ENCODE results near the gene CBX8.

CBX8 gene

GRCh38 chr17:79792984-79793923, 3.6 kb downstream of the CBX8 start:
- peak overlapping the region; percentile 67 for H3K9ac ChIP-seq (ENCODE audit: low read length)
- H2BK5ac ChIP-seq (ENCODE audit: low read depth, low read length, poor library complexity, severe bottlenecking) = no peak overlapping the region
- H3K18ac ChIP-seq (ENCODE audit: low read depth in 1 of 2, low read length in 2 of 2) = peak overlapping the region; percentile 93 to 96
- no peak overlapping the region for H2AK5ac ChIP-seq (ENCODE audit: low read length, severe bottlenecking)
- H3K36me3 ChIP-seq (ENCODE audit: control insufficient read depth in 1 of 2, insufficient read depth in 2 of 2, low read depth in 1 of 2, low read length in 2 of 2) = peaks cover 0 to 19% of the 10 kb centered on the region in 2 experiments
- WGBS = under 1% methylated on average over 52 of the region's 63 CpGs
- peak overlapping the region; percentile 72 for H4K8ac ChIP-seq (ENCODE audit: low read length)
- H4K91ac ChIP-seq (ENCODE audit: low read length) = peak overlapping the region; percentile 97
- H3K4me1 ChIP-seq (ENCODE audit: control insufficient read depth, insufficient read depth, low read depth, low read length) = peaks cover 46% of the 10 kb centered on the region
- H2AFZ ChIP-seq (ENCODE audit: low read depth, low read length) = no peak overlapping the region
- peak overlapping the region in 1 of 2 experiments; percentile 87 for H3K14ac ChIP-seq (ENCODE audit: low read length in 2 of 2)
- peak overlapping the region in 1 of 2 experiments; percentile 78 for H3K4ac ChIP-seq (ENCODE audit: low read depth in 1 of 2, low read length in 2 of 2)
- peak overlapping the region; percentile 99 for H3K4me2 ChIP-seq (ENCODE audit: low read length, poor library complexity, severe bottlenecking)
- H3K4me3 ChIP-seq (ENCODE audit: insufficient read depth in 1 of 2, low read depth in 1 of 2, low read length in 2 of 2) = peak overlapping the region; percentile 45 to 76
- H2BK120ac ChIP-seq (ENCODE audit: low read depth, low read length) = no peak overlapping the region
- peak overlapping the region; percentile 73 for H2BK15ac ChIP-seq (ENCODE audit: low read depth, poor library complexity, severe bottlenecking)
- H3K9me3 ChIP-seq (ENCODE audit: control insufficient read depth, low read length) = no peaks in the 10 kb centered on the region
- no peak overlapping the region for H3K23ac ChIP-seq (ENCODE audit: low read length in 2 of 2)
- H3K79me1 ChIP-seq (replicated peaks; ENCODE audit: low read length, poor library complexity, severe bottlenecking) = peaks cover 11% of the 10 kb centered on the region
- H3K27me3 ChIP-seq (ENCODE audit: control insufficient read depth in 1 of 2, insufficient read depth in 1 of 2, low read length in 2 of 2) = peaks cover 44 to 53% of the 10 kb centered on the region in 2 experiments
- peak; percentile 97 for DNase-seq
- peak overlapping the region; percentile 61 to 87 for H2BK12ac ChIP-seq (ENCODE audit: low read length in 2 of 2)
- peak overlapping the region; percentile 73 for H3K27ac ChIP-seq (ENCODE audit: low read length, poor library complexity, severe bottlenecking)

GRCh38 chr17:79792341-79792871, 4.5 kb downstream of the CBX8 start:
- Histone ChIP-seq H3K23ac (ENCODE audit: low read length in 2 of 2) (peak overlapping the region in 1 of 2 experiments; percentile 85), H3K27me3 (ENCODE audit: control insufficient read depth in 1 of 2, insufficient read depth in 1 of 2, low read length in 2 of 2) (peaks cover 50 to 56% of the 10 kb centered on the region in 2 experiments), H3K9me3 (ENCODE audit: control insufficient read depth, low read length) (no peaks in the 10 kb centered on the region), H3K4me1 (ENCODE audit: control insufficient read depth, insufficient read depth, low read depth, low read length) (peaks cover 40% of the 10 kb centered on the region), H3K9ac (ENCODE audit: low read length) (no peak overlapping the region), H2BK5ac (ENCODE audit: low read depth, low read length, poor library complexity, severe bottlenecking) (no peak overlapping the region), H3K4me3 (ENCODE audit: insufficient read depth in 1 of 2, low read depth in 1 of 2, low read length in 2 of 2) (no peak overlapping the region), H4K91ac (ENCODE audit: low read length) (no peak overlapping the region), H3K27ac (ENCODE audit: low read length, poor library complexity, severe bottlenecking) (no peak overlapping the region), H2BK120ac (ENCODE audit: low read depth, low read length) (no peak overlapping the region), H3K79me1 (replicated peaks; ENCODE audit: low read length, poor library complexity, severe bottlenecking) (peaks cover 11% of the 10 kb centered on the region), H2AFZ (ENCODE audit: low read depth, low read length) (no peak overlapping the region), H2BK15ac (ENCODE audit: low read depth, poor library complexity, severe bottlenecking) (no peak overlapping the region), H3K36me3 (ENCODE audit: control insufficient read depth in 1 of 2, insufficient read depth in 2 of 2, low read depth in 1 of 2, low read length in 2 of 2) (peaks cover 0 to 19% of the 10 kb centered on the region in 2 experiments), H2AK5ac (ENCODE audit: low read length, severe bottlenecking) (no peak overlapping the region), H2BK12ac (ENCODE audit: low read length in 2 of 2) (peak overlapping the region in 1 of 2 experiments; percentile 97), H4K8ac (ENCODE audit: low read length) (peak overlapping the region; percentile 7), H3K18ac (ENCODE audit: low read depth in 1 of 2, low read length in 2 of 2) (peak overlapping the region in 1 of 2 experiments; percentile 82), H3K14ac (ENCODE audit: low read length in 2 of 2) (peak overlapping the region in 1 of 2 experiments; percentile 77), H3K4me2 (ENCODE audit: low read length, poor library complexity, severe bottlenecking) (peak overlapping the region; percentile 99), H3K4ac (ENCODE audit: low read depth in 1 of 2, low read length in 2 of 2) (no peak overlapping the region)
- no peak for DNase-seq
- 4% methylated on average over 10 of the region's 22 CpGs for WGBS

- H3K9ac ChIP-seq (ENCODE audit: low read length) = no peak overlapping the region
- peaks cover 0 to 19% of the 10 kb centered on the region in 2 experiments for H3K36me3 ChIP-seq (ENCODE audit: control insufficient read depth in 1 of 2, insufficient read depth in 2 of 2, low read depth in 1 of 2, low read length in 2 of 2)
- no peak overlapping the region for H4K91ac ChIP-seq (ENCODE audit: low read length)
- no peak overlapping the region for H3K4me2 ChIP-seq (ENCODE audit: low read length, poor library complexity, severe bottlenecking)
- no peak overlapping the region for H4K8ac ChIP-seq (ENCODE audit: low read length)
- WGBS = 4% methylated on average over 21 of the region's 26 CpGs
- no peak overlapping the region for H2AFZ ChIP-seq (ENCODE audit: low read depth, low read length)
- H3K18ac ChIP-seq (ENCODE audit: low read depth in 1 of 2, low read length in 2 of 2) = peak overlapping the region in 1 of 2 experiments; percentile 19
- H3K4me1 ChIP-seq (ENCODE audit: control insufficient read depth, insufficient read depth, low read depth, low read length) = peaks cover 40% of the 10 kb centered on the region
- H3K4me3 ChIP-seq (ENCODE audit: insufficient read depth in 1 of 2, low read depth in 1 of 2, low read length in 2 of 2) = no peak overlapping the region
- peak overlapping the region in 1 of 2 experiments; percentile 90 for H3K23ac ChIP-seq (ENCODE audit: low read length in 2 of 2)
- no peak overlapping the region for H3K27ac ChIP-seq (ENCODE audit: low read length, poor library complexity, severe bottlenecking)
- no peak overlapping the region for H2BK5ac ChIP-seq (ENCODE audit: low read depth, low read length, poor library complexity, severe bottlenecking)
- H3K79me1 ChIP-seq (replicated peaks; ENCODE audit: low read length, poor library complexity, severe bottlenecking) = peaks cover 11% of the 10 kb centered on the region
- no peaks in the 10 kb centered on the region for H3K9me3 ChIP-seq (ENCODE audit: control insufficient read depth, low read length)
- no peak overlapping the region for H3K14ac ChIP-seq (ENCODE audit: low read length in 2 of 2)
- H2BK15ac ChIP-seq (ENCODE audit: low read depth, poor library complexity, severe bottlenecking) = no peak overlapping the region
- no peak overlapping the region for H2BK120ac ChIP-seq (ENCODE audit: low read depth, low read length)
- no peak overlapping the region for H2BK12ac ChIP-seq (ENCODE audit: low read length in 2 of 2)
- DNase-seq = no peak
- peaks cover 56 to 62% of the 10 kb centered on the region in 2 experiments for H3K27me3 ChIP-seq (ENCODE audit: control insufficient read depth in 1 of 2, insufficient read depth in 1 of 2, low read length in 2 of 2)
- no peak overlapping the region for H2AK5ac ChIP-seq (ENCODE audit: low read length, severe bottlenecking)
- no peak overlapping the region for H3K4ac ChIP-seq (ENCODE audit: low read depth in 1 of 2, low read length in 2 of 2)
These were observed 5.1 kb downstream of the CBX8 start for GRCh38 chr17:79791735-79792161.

Measured in mesenchymal stem cell (in vitro differentiated cells and primary cell).